Type B pancreatic cell (in vitro differentiated cells): ENCODE results near the gene SLCO4C1. TPM values are rescaled to one million over a fixed set of nuclear protein-coding genes. Genes with fewer than 3 reads are reported as not detected.

Source experiments
- total RNA-seq: library from RNA; stranded (reverse); gene quantifications from 2 replicates; pipeline ENCODE4 v1.2.1, GENCODE V29; 2021; ENCODE audit warnings: low replicate concordance

The SLCO4C1 gene
- total RNA-seq, 1 donor from 2014 or later = 4.6 TPM

Other genes with a start within 250 kb of the SLCO4C1 start
- gene SLCO6A1, start 202.7 kb upstream of the SLCO4C1 start, total RNA-seq = 0.43 and 1.4 TPM in 2 replicates